ENCODE results near the gene C14orf132. TPM values are rescaled to one million over a fixed set of nuclear protein-coding genes. Genes with fewer than 3 reads are reported as not detected.

Gene C14orf132
- total and polyA plus RNA-seq, 2 donors, result 1.7 to 4.3 TPM

- H3K27me3 ChIP-seq (ENCODE audit: control insufficient read depth in 2 of 2, insufficient read depth in 1 of 2, low read length in 1 of 2), result peaks cover 0 to 3% of the 10 kb centered on the region in 2 donors
- no peaks in the 10 kb centered on the region for H3K4me1 ChIP-seq (ENCODE audit: control insufficient read depth in 2 of 2, insufficient read depth in 2 of 2, low read length in 2 of 2)
- DNase-seq (ENCODE audit: low read depth in 6 of 9, low spot score in 9 of 9), result no peak
- H3K9me3 ChIP-seq (ENCODE audit: control insufficient read depth in 2 of 2, insufficient read depth in 1 of 2, low read length in 1 of 2), result no peaks in the 10 kb centered on the region
- H3K27ac ChIP-seq (ENCODE audit: low read depth in 1 of 2, low read length in 1 of 2), result no peak overlapping the region
- H3K36me3 ChIP-seq (ENCODE audit: control insufficient read depth in 2 of 2, insufficient read depth in 2 of 2, low read length in 1 of 2), result no peaks in the 10 kb centered on the region
- WGBS, result 89% methylated on average over 4 of the region's 4 CpGs
- no peak overlapping the region for H3K4me3 ChIP-seq (ENCODE audit: low read length in 2 of 2)
Observed at GRCh38 chr14:96084796-96085195, 45.6 kb downstream of the C14orf132 start.

GRCh38 chr14:96085369-96085768 lies 46.2 kb downstream of the C14orf132 start:
- WGBS, result 26% methylated on average over 8 of the region's 8 CpGs
- Histone ChIP-seq H3K4me1 (ENCODE audit: control insufficient read depth in 2 of 2, insufficient read depth in 2 of 2, low read length in 2 of 2) (no peaks in the 10 kb centered on the region), H3K36me3 (ENCODE audit: control insufficient read depth in 2 of 2, insufficient read depth in 2 of 2, low read length in 1 of 2) (no peaks in the 10 kb centered on the region), H3K27ac (ENCODE audit: low read depth in 1 of 2, low read length in 1 of 2) (no peak overlapping the region), H3K9me3 (ENCODE audit: control insufficient read depth in 2 of 2, insufficient read depth in 1 of 2, low read length in 1 of 2) (no peaks in the 10 kb centered on the region), H3K4me3 (ENCODE audit: low read length in 2 of 2) (no peak overlapping the region), H3K27me3 (ENCODE audit: control insufficient read depth in 2 of 2, insufficient read depth in 1 of 2, low read length in 1 of 2) (peaks cover 0 to 3% of the 10 kb centered on the region in 2 donors)
- DNase-seq (ENCODE audit: low read depth in 6 of 9, low spot score in 9 of 9), result no peak

GRCh38 chr14:96086032-96086431 lies 46.9 kb downstream of the C14orf132 start:
- WGBS, result 35% methylated on average over 3 of the region's 3 CpGs
- Histone ChIP-seq H3K9me3 (ENCODE audit: control insufficient read depth in 2 of 2, insufficient read depth in 1 of 2, low read length in 1 of 2) (no peaks in the 10 kb centered on the region), H3K27me3 (ENCODE audit: control insufficient read depth in 2 of 2, insufficient read depth in 1 of 2, low read length in 1 of 2) (peaks cover 0 to 3% of the 10 kb centered on the region in 2 donors), H3K27ac (ENCODE audit: low read depth in 1 of 2, low read length in 1 of 2) (no peak overlapping the region), H3K36me3 (ENCODE audit: control insufficient read depth in 2 of 2, insufficient read depth in 2 of 2, low read length in 1 of 2) (no peaks in the 10 kb centered on the region), H3K4me3 (ENCODE audit: low read length in 2 of 2) (no peak overlapping the region), H3K4me1 (ENCODE audit: control insufficient read depth in 2 of 2, insufficient read depth in 2 of 2, low read length in 2 of 2) (peaks cover 0 to 4% of the 10 kb centered on the region in 2 donors)
- DNase-seq (ENCODE audit: low read depth in 6 of 9, low spot score in 9 of 9), result no peak

- DNase-seq (ENCODE audit: low read depth in 6 of 9, low spot score in 9 of 9), result no peak
- WGBS, result 96% methylated on average over 18 of the region's 18 CpGs
- H3K9me3 ChIP-seq (ENCODE audit: control insufficient read depth in 2 of 2, insufficient read depth in 1 of 2, low read length in 1 of 2), result no peaks in the 10 kb centered on the region
- peaks cover 0 to 3% of the 10 kb centered on the region in 2 donors for H3K27me3 ChIP-seq (ENCODE audit: control insufficient read depth in 2 of 2, insufficient read depth in 1 of 2, low read length in 1 of 2)
- no peak overlapping the region for H3K4me3 ChIP-seq (ENCODE audit: low read length in 2 of 2)
- H3K27ac ChIP-seq (ENCODE audit: low read depth in 1 of 2, low read length in 1 of 2), result no peak overlapping the region
- peaks cover 0 to 4% of the 10 kb centered on the region in 2 donors for H3K4me1 ChIP-seq (ENCODE audit: control insufficient read depth in 2 of 2, insufficient read depth in 2 of 2, low read length in 2 of 2)
- no peaks in the 10 kb centered on the region for H3K36me3 ChIP-seq (ENCODE audit: control insufficient read depth in 2 of 2, insufficient read depth in 2 of 2, low read length in 1 of 2)
Observed at GRCh38 chr14:96086574-96087077, 47.5 kb downstream of the C14orf132 start.

- H3K27me3 ChIP-seq (ENCODE audit: control insufficient read depth in 2 of 2, insufficient read depth in 1 of 2, low read length in 1 of 2), result peaks cover 0 to 3% of the 10 kb centered on the region in 2 donors
- no peak overlapping the region for H3K4me3 ChIP-seq (ENCODE audit: low read length in 2 of 2)
- H3K4me1 ChIP-seq (ENCODE audit: control insufficient read depth in 2 of 2, insufficient read depth in 2 of 2, low read length in 2 of 2), result peaks cover 0 to 4% of the 10 kb centered on the region in 2 donors
- DNase-seq (ENCODE audit: low read depth in 6 of 9, low spot score in 9 of 9), result no peak
- no peaks in the 10 kb centered on the region for H3K9me3 ChIP-seq (ENCODE audit: control insufficient read depth in 2 of 2, insufficient read depth in 1 of 2, low read length in 1 of 2)
- WGBS, result 97% methylated on average over 7 of the region's 7 CpGs
- H3K36me3 ChIP-seq (ENCODE audit: control insufficient read depth in 2 of 2, insufficient read depth in 2 of 2, low read length in 1 of 2), result no peaks in the 10 kb centered on the region
- H3K27ac ChIP-seq (ENCODE audit: low read depth in 1 of 2, low read length in 1 of 2), result no peak overlapping the region
Observed at GRCh38 chr14:96088074-96088473, 48.9 kb downstream of the C14orf132 start.

- no peaks in the 10 kb centered on the region for H3K9me3 ChIP-seq (ENCODE audit: control insufficient read depth in 2 of 2, insufficient read depth in 1 of 2, low read length in 1 of 2)
- peaks cover 0 to 4% of the 10 kb centered on the region in 2 donors for H3K4me1 ChIP-seq (ENCODE audit: control insufficient read depth in 2 of 2, insufficient read depth in 2 of 2, low read length in 2 of 2)
- H3K27me3 ChIP-seq (ENCODE audit: control insufficient read depth in 2 of 2, insufficient read depth in 1 of 2, low read length in 1 of 2), result peaks cover 0 to 3% of the 10 kb centered on the region in 2 donors
- no peak for DNase-seq (ENCODE audit: low read depth in 6 of 9, low spot score in 9 of 9)
- H3K4me3 ChIP-seq (ENCODE audit: low read length in 2 of 2), result no peak overlapping the region
- 94% methylated on average over 8 of the region's 8 CpGs for WGBS
- H3K36me3 ChIP-seq (ENCODE audit: control insufficient read depth in 2 of 2, insufficient read depth in 2 of 2, low read length in 1 of 2), result no peaks in the 10 kb centered on the region
- H3K27ac ChIP-seq (ENCODE audit: low read depth in 1 of 2, low read length in 1 of 2), result no peak overlapping the region
Observed at GRCh38 chr14:96088481-96088880, 49.3 kb downstream of the C14orf132 start.

- peaks cover 0 to 3% of the 10 kb centered on the region in 2 donors for H3K27me3 ChIP-seq (ENCODE audit: control insufficient read depth in 2 of 2, insufficient read depth in 1 of 2, low read length in 1 of 2)
- peaks cover 0 to 4% of the 10 kb centered on the region in 2 donors for H3K4me1 ChIP-seq (ENCODE audit: control insufficient read depth in 2 of 2, insufficient read depth in 2 of 2, low read length in 2 of 2)
- no peaks in the 10 kb centered on the region for H3K36me3 ChIP-seq (ENCODE audit: control insufficient read depth in 2 of 2, insufficient read depth in 2 of 2, low read length in 1 of 2)
- H3K27ac ChIP-seq (ENCODE audit: low read depth in 1 of 2, low read length in 1 of 2), result no peak overlapping the region
- DNase-seq (ENCODE audit: low read depth in 6 of 9, low spot score in 9 of 9), result no peak
- H3K4me3 ChIP-seq (ENCODE audit: low read length in 2 of 2), result no peak overlapping the region
- WGBS, result 92% methylated on average over 7 of the region's 7 CpGs
- no peaks in the 10 kb centered on the region for H3K9me3 ChIP-seq (ENCODE audit: control insufficient read depth in 2 of 2, insufficient read depth in 1 of 2, low read length in 1 of 2)
Observed at GRCh38 chr14:96088911-96089310, 49.7 kb downstream of the C14orf132 start.

GRCh38 chr14:96089401-96089800 lies 50.2 kb downstream of the C14orf132 start:
- no peak for DNase-seq (ENCODE audit: low read depth in 6 of 9, low spot score in 9 of 9)
- peaks cover 0 to 4% of the 10 kb centered on the region in 2 donors for H3K4me1 ChIP-seq (ENCODE audit: control insufficient read depth in 2 of 2, insufficient read depth in 2 of 2, low read length in 2 of 2)
- peaks cover 0 to 3% of the 10 kb centered on the region in 2 donors for H3K27me3 ChIP-seq (ENCODE audit: control insufficient read depth in 2 of 2, insufficient read depth in 1 of 2, low read length in 1 of 2)
- no peak overlapping the region for H3K27ac ChIP-seq (ENCODE audit: low read depth in 1 of 2, low read length in 1 of 2)
- H3K36me3 ChIP-seq (ENCODE audit: control insufficient read depth in 2 of 2, insufficient read depth in 2 of 2, low read length in 1 of 2), result no peaks in the 10 kb centered on the region
- WGBS, result 97% methylated on average over 4 of the region's 4 CpGs
- no peak overlapping the region for H3K4me3 ChIP-seq (ENCODE audit: low read length in 2 of 2)
- H3K9me3 ChIP-seq (ENCODE audit: control insufficient read depth in 2 of 2, insufficient read depth in 1 of 2, low read length in 1 of 2), result no peaks in the 10 kb centered on the region

- Histone ChIP-seq H3K27ac (ENCODE audit: low read depth in 1 of 2, low read length in 1 of 2) (no peak overlapping the region), H3K4me1 (ENCODE audit: control insufficient read depth in 2 of 2, insufficient read depth in 2 of 2, low read length in 2 of 2) (peaks cover 0 to 4% of the 10 kb centered on the region in 2 donors), H3K27me3 (ENCODE audit: control insufficient read depth in 2 of 2, insufficient read depth in 1 of 2, low read length in 1 of 2) (peaks cover 0 to 2% of the 10 kb centered on the region in 2 donors), H3K4me3 (ENCODE audit: low read length in 2 of 2) (no peak overlapping the region), H3K9me3 (ENCODE audit: control insufficient read depth in 2 of 2, insufficient read depth in 1 of 2, low read length in 1 of 2) (no peaks in the 10 kb centered on the region), H3K36me3 (ENCODE audit: control insufficient read depth in 2 of 2, insufficient read depth in 2 of 2, low read length in 1 of 2) (no peaks in the 10 kb centered on the region)
- 75% methylated on average over 12 of the region's 12 CpGs for WGBS
- no peak for DNase-seq (ENCODE audit: low read depth in 6 of 9, low spot score in 9 of 9)
Observed at GRCh38 chr14:96090441-96091148, 51.4 kb downstream of the C14orf132 start.

All from thymus (tissue), 11 donors.